ENCODE results near the gene RNF114. TPM values are rescaled to one million over a fixed set of nuclear protein-coding genes. Genes with fewer than 3 reads are reported as not detected.

RNF114 gene
- total RNA-seq, 1 experiment from 2014 or later: 72.3 TPM

- no peak overlapping the region for H3K4me3 Mint-ChIP-seq (ENCODE audit: low read depth, unreplicated experiment)
- no peak overlapping the region for H3K27ac Mint-ChIP-seq (ENCODE audit: unreplicated experiment)
- CTCF ChIA-PET: interaction anchor here (0.7 kb wide), 1 partner anchor 142 kb away, joined by 4 read pairs; no protein-coding TSS in a partner anchor
- no peak for DNase-seq
- TF ChIP-seq, protein P1, sequence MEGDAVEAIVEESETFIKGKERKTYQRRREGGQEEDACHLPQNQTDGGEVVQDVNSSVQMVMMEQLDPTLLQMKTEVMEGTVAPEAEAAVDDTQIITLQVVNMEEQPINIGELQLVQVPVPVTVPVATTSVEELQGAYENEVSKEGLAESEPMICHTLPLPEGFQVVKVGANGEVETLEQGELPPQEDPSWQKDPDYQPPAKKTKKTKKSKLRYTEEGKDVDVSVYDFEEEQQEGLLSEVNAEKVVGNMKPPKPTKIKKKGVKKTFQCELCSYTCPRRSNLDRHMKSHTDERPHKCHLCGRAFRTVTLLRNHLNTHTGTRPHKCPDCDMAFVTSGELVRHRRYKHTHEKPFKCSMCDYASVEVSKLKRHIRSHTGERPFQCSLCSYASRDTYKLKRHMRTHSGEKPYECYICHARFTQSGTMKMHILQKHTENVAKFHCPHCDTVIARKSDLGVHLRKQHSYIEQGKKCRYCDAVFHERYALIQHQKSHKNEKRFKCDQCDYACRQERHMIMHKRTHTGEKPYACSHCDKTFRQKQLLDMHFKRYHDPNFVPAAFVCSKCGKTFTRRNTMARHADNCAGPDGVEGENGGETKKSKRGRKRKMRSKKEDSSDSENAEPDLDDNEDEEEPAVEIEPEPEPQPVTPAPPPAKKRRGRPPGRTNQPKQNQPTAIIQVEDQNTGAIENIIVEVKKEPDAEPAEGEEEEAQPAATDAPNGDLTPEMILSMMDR (IDR thresholded peaks at IDR 0.05; ENCODE audit: unreplicated experiment): no peak
- BruUV-seq (replicated peaks): no TSS peak
- H3K4me1 Mint-ChIP-seq (ENCODE audit: low read depth, unreplicated experiment): no peaks in the 10 kb centered on the region
- H3K27me3 Mint-ChIP-seq (ENCODE audit: unreplicated experiment): no peaks in the 10 kb centered on the region
- intact Hi-C loops (cut with micrococcal nuclease; ENCODE audit: unreplicated experiment): no loop called here
- H3K9me3 Mint-ChIP-seq (ENCODE audit: low read depth, unreplicated experiment): no peaks in the 10 kb centered on the region
- H3K36me3 Mint-ChIP-seq (ENCODE audit: insufficient read depth, unreplicated experiment): peaks cover 10% of the 10 kb centered on the region
Measured at GRCh38 chr20:49899541-49900383, 36.4 kb upstream of the RNF114 start.

GRCh38 chr20:49901588-49901987 lies 34.6 kb upstream of the RNF114 start:
- Mint-ChIP-seq H3K9me3 (ENCODE audit: low read depth, unreplicated experiment) (no peaks in the 10 kb centered on the region), H3K4me1 (ENCODE audit: low read depth, unreplicated experiment) (no peaks in the 10 kb centered on the region), H3K4me3 (ENCODE audit: low read depth, unreplicated experiment) (no peak overlapping the region), H3K27me3 (ENCODE audit: unreplicated experiment) (no peaks in the 10 kb centered on the region), H3K27ac (ENCODE audit: unreplicated experiment) (no peak overlapping the region), H3K36me3 (ENCODE audit: insufficient read depth, unreplicated experiment) (peaks cover 22% of the 10 kb centered on the region)
- intact Hi-C loops (cut with micrococcal nuclease; ENCODE audit: unreplicated experiment): no loop called here
- DNase-seq: no peak
- TF ChIP-seq, protein P1 (IDR thresholded peaks at IDR 0.05; ENCODE audit: unreplicated experiment): no peak
- BruUV-seq (replicated peaks): no TSS peak
- CTCF ChIA-PET: interaction anchor here (1.6 kb wide), 1 partner anchor 15 kb away, joined by 4 read pairs; the partner anchor contains the start of gene SPATA2

GRCh38 chr20:49904440-49905214 lies 31.6 kb upstream of the RNF114 start:
- BruUV-seq (replicated peaks): no TSS peak
- peaks cover 5% of the 10 kb centered on the region for H3K4me1 Mint-ChIP-seq (ENCODE audit: low read depth, unreplicated experiment)
- peaks cover 40% of the 10 kb centered on the region for H3K36me3 Mint-ChIP-seq (ENCODE audit: insufficient read depth, unreplicated experiment)
- H3K9me3 Mint-ChIP-seq (ENCODE audit: low read depth, unreplicated experiment): no peaks in the 10 kb centered on the region
- no peaks in the 10 kb centered on the region for H3K27me3 Mint-ChIP-seq (ENCODE audit: unreplicated experiment)
- no peak for DNase-seq
- CTCF ChIA-PET: interaction anchor here (0.9 to 1.0 kb wide), 2 partner anchors 10 to 12 kb away, joined by 3 to 4 read pairs; partner anchors contain the start of gene SPATA2
- no peak overlapping the region for H3K27ac Mint-ChIP-seq (ENCODE audit: unreplicated experiment)
- intact Hi-C loops (cut with micrococcal nuclease; ENCODE audit: unreplicated experiment): no loop called here
- TF ChIP-seq, protein P1 (IDR thresholded peaks at IDR 0.05; ENCODE audit: unreplicated experiment): no peak
- no peak overlapping the region for H3K4me3 Mint-ChIP-seq (ENCODE audit: low read depth, unreplicated experiment)

DNA sequence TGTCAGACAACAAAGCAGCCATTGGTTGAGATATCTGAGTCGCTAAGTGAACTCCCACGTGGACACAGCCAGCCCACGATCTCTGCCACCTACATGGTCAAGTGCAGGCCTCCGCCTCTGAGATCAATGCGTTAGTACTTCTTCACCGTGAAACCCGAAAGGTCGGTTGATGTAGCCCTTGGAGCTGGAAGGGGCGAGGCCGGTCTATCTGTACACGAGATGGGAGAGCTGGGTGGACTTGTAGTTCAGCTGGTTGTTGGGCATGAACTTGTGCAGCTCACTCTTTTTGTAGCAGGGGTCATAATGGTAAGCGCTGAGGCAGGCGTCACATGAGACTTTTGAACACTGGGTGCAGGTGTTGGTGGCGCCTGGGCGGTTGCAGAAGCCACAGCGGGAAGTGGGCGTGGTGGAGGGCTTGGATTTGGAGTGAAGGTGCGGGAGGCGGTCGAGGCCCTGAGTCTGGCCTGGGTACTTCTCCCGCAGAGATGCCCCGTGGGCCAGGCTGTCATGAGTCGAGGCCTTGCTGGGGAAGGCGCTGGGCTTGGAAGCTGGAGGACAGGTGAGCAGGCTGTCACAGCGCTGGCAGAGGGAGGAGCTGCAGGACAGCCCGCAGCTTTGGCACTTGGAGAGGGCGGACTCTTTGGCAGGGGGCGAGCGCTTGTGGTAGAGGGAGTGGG lies 30.6 kb upstream of the RNF114 start:
- TF ChIP-seq, protein P1 (IDR thresholded peaks at IDR 0.05; ENCODE audit: unreplicated experiment): no peak
- H3K9me3 Mint-ChIP-seq (ENCODE audit: low read depth, unreplicated experiment): no peaks in the 10 kb centered on the region
- H3K36me3 Mint-ChIP-seq (ENCODE audit: insufficient read depth, unreplicated experiment): peaks cover 43% of the 10 kb centered on the region
- H3K27ac Mint-ChIP-seq (ENCODE audit: unreplicated experiment): no peak overlapping the region
- BruUV-seq (replicated peaks): no TSS peak
- H3K4me3 Mint-ChIP-seq (ENCODE audit: low read depth, unreplicated experiment): no peak overlapping the region
- intact Hi-C loops (cut with micrococcal nuclease; ENCODE audit: unreplicated experiment): no loop called here
- no peak for DNase-seq
- no peaks in the 10 kb centered on the region for H3K27me3 Mint-ChIP-seq (ENCODE audit: unreplicated experiment)
- CTCF ChIA-PET: interaction anchor here (0.9 kb wide), 1 partner anchor 10 kb away, joined by 4 read pairs; the partner anchor contains the start of gene SPATA2
- peaks cover 14% of the 10 kb centered on the region for H3K4me1 Mint-ChIP-seq (ENCODE audit: low read depth, unreplicated experiment)

All from Calu3 (cell line).